ENCODE data around the gene GLIS1. TPM values are rescaled to one million over a fixed set of nuclear protein-coding genes. Genes with fewer than 3 reads are reported as not detected.

GLIS1 gene
- total RNA-seq, 1 experiment from 2014 or later = 0.28 TPM

GRCh38 chr1:53505891-53506290 is 233.1 kb downstream of the GLIS1 start:
- Histone ChIP-seq H3K14ac (ENCODE audit: insufficient read depth, low read length) (no peak overlapping the region), H4K20me1 (ENCODE audit: control insufficient read depth, insufficient read depth, insufficient read length) (peaks cover 3% of the 10 kb centered on the region), H2AK5ac (ENCODE audit: insufficient read length, low read length) (no peak overlapping the region), H3K27me3 (ENCODE audit: insufficient read depth, low read length) (no peaks in the 10 kb centered on the region), H3K9me3 (ENCODE audit: control insufficient read depth, low read depth, low read length) (no peaks in the 10 kb centered on the region), H3T11ph (ENCODE audit: low read length) (no peak overlapping the region), H4K91ac (ENCODE audit: insufficient read length, low read depth, low read length) (no peak overlapping the region), H3K79me2 (ENCODE audit: insufficient read depth, low read length) (no peaks in the 10 kb centered on the region), H3K4ac (ENCODE audit: low read depth, low read length) (no peak overlapping the region), H2BK15ac (ENCODE audit: low read depth, low read length) (no peak overlapping the region), H4K8ac (replicated peaks; ENCODE audit: insufficient read length, low read depth, low read length) (no peak overlapping the region), H3K9ac (ENCODE audit: extremely low read depth, insufficient read length, low read length) (no peak overlapping the region), H2BK120ac (ENCODE audit: low read depth, low read length, poor library complexity, severe bottlenecking) (no peak overlapping the region), H4K5ac (ENCODE audit: insufficient read length, low read depth, low read length) (no peak overlapping the region), H3K56ac (ENCODE audit: insufficient read length, low read depth, low read length) (no peak overlapping the region), H3K27ac (ENCODE audit: insufficient read length, low read depth, low read length) (no peak overlapping the region), H3K79me1 (ENCODE audit: insufficient read depth, low read depth, low read length, poor library complexity, severe bottlenecking) (no peaks in the 10 kb centered on the region), H2BK5ac (ENCODE audit: insufficient read length, low read length) (no peak overlapping the region), H3K18ac (ENCODE audit: insufficient read length, low read depth, low read length) (no peak overlapping the region), H2BK20ac (ENCODE audit: low read depth, low read length, poor library complexity, severe bottlenecking) (no peak overlapping the region), H2AFZ (ENCODE audit: low read length) (no peak overlapping the region), H2BK12ac (ENCODE audit: insufficient read length, low read depth, low read length) (no peak overlapping the region), H3K23ac (ENCODE audit: insufficient read length, low read depth, low read length) (no peak overlapping the region), H3K4me2 (ENCODE audit: insufficient read depth, insufficient read length, low read length) (no peak overlapping the region), H3K23me2 (ENCODE audit: insufficient read length, low read depth, low read length, poor library complexity, severe bottlenecking) (no peaks in the 10 kb centered on the region), H3K4me1 (ENCODE audit: insufficient read depth, low read length) (peaks cover 3% of the 10 kb centered on the region; the same call in 1 of the 2 replicates)
- Mint-ChIP-seq H3K36me3 (ENCODE audit: insufficient read depth in 1 of 3, low read depth in 3 of 3) (no peaks in the 10 kb centered on the region), H3K27ac (no peak overlapping the region), H3K27me3 (ENCODE audit: low read depth) (peaks cover 8% of the 10 kb centered on the region), H3K4me3 (no peak overlapping the region), H3K4me1 (peaks cover 13 to 41% of the 10 kb centered on the region in 2 experiments), H3K9me3 (no peaks in the 10 kb centered on the region; a peak in 1 of 5 replicates)
- DNase-seq = no peak
- no peak for TF ChIP-seq CTCF (conservative IDR thresholded peaks at IDR 0.05)
- WGBS (ENCODE audit: extremely low coverage, insufficient read length, low lambda C conversion rate) = no CpG with 5 or more reads among the region's 13 CpGs
